Measurements from ENCODE around the gene CPNE4.

GRCh38 chr3:131602011-131602779, 432.6 kb downstream of the CPNE4 start:
- no peak for TF ChIP-seq POLR2A (IDR thresholded peaks at IDR 0.05; ENCODE audit: low read length)
- no peak for TF ChIP-seq GATA1 (IDR thresholded peaks at IDR 0.05; ENCODE audit: low read depth, low read length)

All from erythroblast (primary cell).